Measurements from ENCODE around the gene C2CD2.
"Not testable (repeated sequence)": the region's sequence is repeated elsewhere in the genome, so short reads cannot be mapped to it uniquely, and the experiment has no call there.

Gene C2CD2

GRCh38 chr21:41975391-41976272, 21.8 kb upstream of the C2CD2 start:
- DNase-seq (ENCODE audit: low read depth in 2 of 2): no peak

- no peak for DNase-seq (ENCODE audit: low read depth in 2 of 2)
These were observed 20.9 kb upstream of the C2CD2 start for GRCh38 chr21:41974752-41975053.

GRCh38 chr21:41973861-41974751, 20.3 kb upstream of the C2CD2 start:
- no peak for DNase-seq (ENCODE audit: low read depth in 2 of 2)

- no peak for DNase-seq (ENCODE audit: low read depth in 2 of 2)
These were observed 19.6 kb upstream of the C2CD2 start for GRCh38 chr21:41973427-41973831.

GRCh38 chr21:41972511-41973205, 18.8 kb upstream of the C2CD2 start:
- DNase-seq (ENCODE audit: low read depth in 2 of 2): no peak

- DNase-seq (ENCODE audit: low read depth in 2 of 2): no peak
These were observed 18.1 kb upstream of the C2CD2 start for GRCh38 chr21:41971891-41972290.

- DNase-seq (ENCODE audit: low read depth in 2 of 2): no peak
These were observed 17.2 kb upstream of the C2CD2 start for GRCh38 chr21:41970751-41971653.

GRCh38 chr21:41970106-41970391, 16.2 kb upstream of the C2CD2 start:
- no peak for DNase-seq (ENCODE audit: low read depth in 2 of 2)

- DNase-seq (ENCODE audit: low read depth in 2 of 2): no peak
These were observed 13.9 kb upstream of the C2CD2 start for GRCh38 chr21:41967708-41968107.

- DNase-seq (ENCODE audit: low read depth in 2 of 2): no peak
These were observed 13.2 kb upstream of the C2CD2 start for GRCh38 chr21:41966872-41967621.

GRCh38 chr21:41966041-41966833, 12.4 kb upstream of the C2CD2 start:
- no peak for DNase-seq (ENCODE audit: low read depth in 2 of 2)

GRCh38 chr21:41965461-41966013, 11.7 kb upstream of the C2CD2 start:
- DNase-seq (ENCODE audit: low read depth in 2 of 2): no peak

GRCh38 chr21:41965045-41965444, 11.2 kb upstream of the C2CD2 start:
- DNase-seq (ENCODE audit: low read depth in 2 of 2): no peak

GRCh38 chr21:41964171-41964570, 10.4 kb upstream of the C2CD2 start:
- DNase-seq (ENCODE audit: low read depth in 2 of 2): no peak

GRCh38 chr21:41962425-41962966, 8.7 kb upstream of the C2CD2 start:
- DNase-seq (ENCODE audit: low read depth in 2 of 2): no peak

- no peak for DNase-seq (ENCODE audit: low read depth in 2 of 2)
These were observed 7.9 kb upstream of the C2CD2 start for GRCh38 chr21:41961753-41962152.

GRCh38 chr21:41961282-41961701, 7.5 kb upstream of the C2CD2 start:
- DNase-seq (ENCODE audit: low read depth in 2 of 2): no peak

- DNase-seq (ENCODE audit: low read depth in 2 of 2): no peak
These were observed 6.6 kb upstream of the C2CD2 start for GRCh38 chr21:41960386-41960785.

- DNase-seq (ENCODE audit: low read depth in 2 of 2): not testable (repeated sequence)
These were observed 5.9 kb upstream of the C2CD2 start for GRCh38 chr21:41959697-41960096.
